MCF 10A (cell line): ENCODE measurements around the gene ADAMTS14. TPM values are rescaled to one million over a fixed set of nuclear protein-coding genes. Genes with fewer than 3 reads are reported as not detected.

ENCODE experiments used
- BruUV-seq: library from RNA; stranded (reverse); fragments of 400-500 nt; replicated peaks from 2 replicates; lab custom pipeline; 2021; lab: Mats Ljungman, UMichigan
- CTCF ChIA-PET: fragments of 300-600 bp; sonication (Branson Sonifier 250); formaldehyde crosslinking; extraction: SDS; loops from one replicate; lab custom pipeline; 2021; ENCODE audit warnings: antibody characterized with exemption, inconsistent platforms; lab: Yijun Ruan, JAX
- POLR2A ChIA-PET: fragments of 300-600, 350-650 bp; sonication (Branson Sonifier 250); formaldehyde crosslinking; extraction: SDS; loops from one replicate; lab custom pipeline; 2020; ENCODE audit warnings: antibody characterized with exemption, inconsistent platforms; lab: Yijun Ruan, JAX
- DNase-seq: peaks from one replicate; pipeline ENCODE4 v3.0.0-alpha.2; 2018; ENCODE audit not compliant: unreplicated experiment
- H3K27ac Mint-ChIP-seq: one replicate; pipeline ENCODE4 v1.8.0; 2022; ENCODE audit warnings: mild to moderate bottlenecking, low read depth, mixed read lengths; ENCODE audit not compliant: unreplicated experiment
- H3K27me3 Mint-ChIP-seq: one replicate; pipeline ENCODE4 v1.8.0; 2022; ENCODE audit warnings: mixed read lengths; ENCODE audit not compliant: insufficient read depth, unreplicated experiment
- H3K36me3 Mint-ChIP-seq: one replicate; pipeline ENCODE4 v1.8.0; 2022; ENCODE audit warnings: mild to moderate bottlenecking, moderate library complexity, mixed read lengths; ENCODE audit not compliant: insufficient read depth, unreplicated experiment
- H3K4me1 Mint-ChIP-seq: one replicate; pipeline ENCODE4 v1.8.0; 2022; ENCODE audit warnings: mixed read lengths; ENCODE audit not compliant: insufficient read depth, unreplicated experiment
- H3K4me3 Mint-ChIP-seq: one replicate; pipeline ENCODE4 v1.8.0; 2022; ENCODE audit warnings: mild to moderate bottlenecking, moderate library complexity, mixed read lengths; ENCODE audit not compliant: unreplicated experiment
- H3K9me3 Mint-ChIP-seq: one replicate; pipeline ENCODE4 v1.8.0; 2022; ENCODE audit warnings: mixed read lengths; ENCODE audit not compliant: unreplicated experiment
- CTCF ChIP-seq: fragments of 200-600 bp; IDR thresholded peaks from one replicate; pipeline ENCODE4 v1.8.0; 2022; ENCODE audit warnings: antibody characterized with exemption, mild to moderate bottlenecking; ENCODE audit not compliant: unreplicated experiment
- intact Hi-C: fragments of 100-400 bp; cut with micrococcal nuclease; formaldehyde crosslinking; loops from 2 replicates; pipeline ENCODE4 v1.14.1; 2022
- total RNA-seq: library from RNA; stranded (reverse); gene quantifications from 2 replicates; pipeline ENCODE4 v1.2.3, GENCODE V29; 2022

Gene ADAMTS14
- total RNA-seq, 1 experiment from 2014 or later = not detected

- DNase-seq = no peak
- H3K36me3 Mint-ChIP-seq = no peaks in the 10 kb centered on the region
- no peak overlapping the region for H3K27ac Mint-ChIP-seq
- intact Hi-C loops = loop anchor here (10.0 kb wide), 1 partner anchor 65 kb away; no protein-coding TSS in a partner anchor
- H3K4me3 Mint-ChIP-seq = no peak overlapping the region
- ChIA-PET POLR2A (no interaction called here), CTCF (interaction anchor here (0.6 to 0.7 kb wide), 2 partner anchors 20 to 105 kb away, joined by 4 to 6 read pairs; no protein-coding TSS in a partner anchor)
- no peaks in the 10 kb centered on the region for H3K4me1 Mint-ChIP-seq
- H3K27me3 Mint-ChIP-seq = peaks cover 14% of the 10 kb centered on the region
- no peaks in the 10 kb centered on the region for H3K9me3 Mint-ChIP-seq
- no TSS peak for BruUV-seq
- no peak for TF ChIP-seq CTCF
These were observed 17.4 kb downstream of the ADAMTS14 start for GRCh38 chr10:70689661-70690060.

GRCh38 chr10:70690589-70690988 lies 18.3 kb downstream of the ADAMTS14 start:
- ChIA-PET CTCF (no interaction called here), POLR2A (no interaction called here)
- peaks cover 14% of the 10 kb centered on the region for H3K27me3 Mint-ChIP-seq
- no peak for TF ChIP-seq CTCF
- no peaks in the 10 kb centered on the region for H3K9me3 Mint-ChIP-seq
- no peak for DNase-seq
- H3K27ac Mint-ChIP-seq = no peak overlapping the region
- no peaks in the 10 kb centered on the region for H3K4me1 Mint-ChIP-seq
- intact Hi-C loops = loop anchor here (10.0 kb wide), 1 partner anchor 64 kb away; no protein-coding TSS in a partner anchor
- BruUV-seq = no TSS peak
- H3K4me3 Mint-ChIP-seq = no peak overlapping the region
- no peaks in the 10 kb centered on the region for H3K36me3 Mint-ChIP-seq

GRCh38 chr10:70691611-70692010 lies 19.3 kb downstream of the ADAMTS14 start:
- peaks cover 14% of the 10 kb centered on the region for H3K27me3 Mint-ChIP-seq
- no peaks in the 10 kb centered on the region for H3K9me3 Mint-ChIP-seq
- H3K4me3 Mint-ChIP-seq = no peak overlapping the region
- no TSS peak for BruUV-seq
- intact Hi-C loops = loop anchor here (10.0 kb wide), 1 partner anchor 63 kb away; no protein-coding TSS in a partner anchor
- H3K27ac Mint-ChIP-seq = no peak overlapping the region
- no peak for DNase-seq
- no peaks in the 10 kb centered on the region for H3K36me3 Mint-ChIP-seq
- POLR2A ChIA-PET = interaction anchor here (0.6 kb wide), 1 partner anchor 97 kb away, joined by 3 read pairs; no protein-coding TSS in a partner anchor
- TF ChIP-seq CTCF = no peak
- CTCF ChIA-PET = interaction anchor here (1.3 kb wide), 1 partner anchor 9 kb away, joined by 5 read pairs; no protein-coding TSS in a partner anchor
- no peaks in the 10 kb centered on the region for H3K4me1 Mint-ChIP-seq

- H3K36me3 Mint-ChIP-seq = no peaks in the 10 kb centered on the region
- no peaks in the 10 kb centered on the region for H3K9me3 Mint-ChIP-seq
- no peak for TF ChIP-seq CTCF
- no peak overlapping the region for H3K4me3 Mint-ChIP-seq
- no peak overlapping the region for H3K27ac Mint-ChIP-seq
- peaks cover 14% of the 10 kb centered on the region for H3K27me3 Mint-ChIP-seq
- no peaks in the 10 kb centered on the region for H3K4me1 Mint-ChIP-seq
- no peak for DNase-seq
- BruUV-seq = no TSS peak
- intact Hi-C loops = loop anchor here (10.0 kb wide), 1 partner anchor 63 kb away; no protein-coding TSS in a partner anchor
- POLR2A ChIA-PET = no interaction called here
- CTCF ChIA-PET = interaction anchor here (1.3 kb wide), 1 partner anchor 10 kb away, joined by 5 read pairs; no protein-coding TSS in a partner anchor
These were observed 19.8 kb downstream of the ADAMTS14 start for GRCh38 chr10:70692043-70692603.
